GM19395 (cell line): ENCODE results near the gene RAB6A.

Source experiments
- ATAC-seq: cut with Tn5 transposase; IDR thresholded peaks from one replicate; pipeline ENCODE4 v1.9.1; 2021; ENCODE audit warnings: mild to moderate bottlenecking, moderate library complexity; ENCODE audit not compliant: unreplicated experiment

RAB6A gene

GRCh38 chr11:73633999-73634398 lies 126.9 kb downstream of the RAB6A start:
- no peak for ATAC-seq

- ATAC-seq: no peak
Measured at GRCh38 chr11:73632996-73633395, 127.9 kb downstream of the RAB6A start.

GRCh38 chr11:73629907-73630306 lies 131.0 kb downstream of the RAB6A start:
- ATAC-seq: no peak

GRCh38 chr11:73625696-73626318 lies 135.1 kb downstream of the RAB6A start:
- no peak for ATAC-seq
